GM03348 (cell line): ENCODE data around the gene LRMDA.
"Not testable (repeated sequence)": the region's sequence is repeated elsewhere in the genome, so short reads cannot be mapped to it uniquely, and the experiment has no call there.

ENCODE experiments used
- DNase-seq: peaks from one replicate; pipeline ENCODE4 v3.0.0; 2012; ENCODE audit warnings: low spot score

The LRMDA gene

GRCh38 chr10:76497666-76498065, 1066.2 kb downstream of the LRMDA start:
- no peak for DNase-seq

- DNase-seq, result no peak
These were observed 1073.4 kb downstream of the LRMDA start for GRCh38 chr10:76504823-76505222.

- DNase-seq, result peak; percentile 30
These were observed 1078.0 kb downstream of the LRMDA start for GRCh38 chr10:76509446-76509845.

- DNase-seq, result no peak
These were observed 1082.9 kb downstream of the LRMDA start for GRCh38 chr10:76514321-76514720.

- no peak for DNase-seq
These were observed 1083.4 kb downstream of the LRMDA start for GRCh38 chr10:76514869-76515268.

GRCh38 chr10:76522547-76522946, 1091.1 kb downstream of the LRMDA start:
- DNase-seq, result no peak

GRCh38 chr10:76523246-76523645, 1091.8 kb downstream of the LRMDA start:
- DNase-seq, result no peak

- no peak for DNase-seq
These were observed 1092.4 kb downstream of the LRMDA start for GRCh38 chr10:76523791-76524351.

GRCh38 chr10:76526833-76527232, 1095.4 kb downstream of the LRMDA start:
- not testable (repeated sequence) for DNase-seq

- DNase-seq, result no peak
These were observed 1108.9 kb downstream of the LRMDA start for GRCh38 chr10:76540331-76540730.

- DNase-seq, result no peak
These were observed 1109.4 kb downstream of the LRMDA start for GRCh38 chr10:76540786-76541185.

GRCh38 chr10:76541852-76542251, 1110.4 kb downstream of the LRMDA start:
- DNase-seq, result no peak

- DNase-seq, result no peak
These were observed 1111.0 kb downstream of the LRMDA start for GRCh38 chr10:76542307-76542930.

- no peak for DNase-seq
These were observed 1112.2 kb downstream of the LRMDA start for GRCh38 chr10:76543655-76544054.

GRCh38 chr10:76544789-76545188, 1113.4 kb downstream of the LRMDA start:
- DNase-seq, result no peak

- DNase-seq, result no peak
These were observed 1115.0 kb downstream of the LRMDA start for GRCh38 chr10:76546411-76546810.

- DNase-seq, result peak; percentile 70
These were observed 1116.0 kb downstream of the LRMDA start for GRCh38 chr10:76547352-76547972.

- DNase-seq, result no peak
These were observed 1117.3 kb downstream of the LRMDA start for GRCh38 chr10:76548716-76549115.

GRCh38 chr10:76549171-76549570, 1117.7 kb downstream of the LRMDA start:
- no peak for DNase-seq

- DNase-seq, result no peak
These were observed 1119.4 kb downstream of the LRMDA start for GRCh38 chr10:76550806-76551205.

- DNase-seq, result no peak
These were observed 1120.9 kb downstream of the LRMDA start for GRCh38 chr10:76552091-76552873.

GRCh38 chr10:76553263-76554032, 1122.0 kb downstream of the LRMDA start:
- DNase-seq, result no peak
